GM23248 (cell line): Measurements from ENCODE around the gene GADD45G. TPM values are rescaled to one million over a fixed set of nuclear protein-coding genes. Genes with fewer than 3 reads are reported as not detected.

Experiments used
- DNase-seq: peaks from one replicate; pipeline ENCODE4 v3.0.0-alpha.2; 2015
- H2AFZ ChIP-seq: fragments of 200-600 bp; sonication (generic); 2 replicates; pipeline ENCODE4 v1.6.1; 2016; ENCODE audit warnings: antibody characterized with exemption
- H3F3A ChIP-seq: fragments of 200-600 bp; sonication (generic); 2 replicates; pipeline ENCODE4 v1.6.1; 2016; ENCODE audit warnings: mild to moderate bottlenecking, antibody characterized with exemption, mixed run types; ENCODE audit not compliant: insufficient read depth
- H3K27ac ChIP-seq: fragments of 200-600 bp; sonication (generic); 2 replicates; pipeline ENCODE4 v1.5.1; 2016; ENCODE audit warnings: mild to moderate bottlenecking
- H3K27me3 ChIP-seq: fragments of 200-600 bp; sonication (generic); replicated peaks from 2 replicates; pipeline ENCODE4 v1.6.1; 2016; ENCODE audit warnings: mild to moderate bottlenecking; ENCODE audit not compliant: insufficient read depth
- H3K36me3 ChIP-seq: fragments of 200-600 bp; sonication (generic); 2 replicates; pipeline ENCODE4 v1.6.1; 2016; ENCODE audit warnings: low read depth, mild to moderate bottlenecking
- H3K4me1 ChIP-seq: fragments of 200-600 bp; sonication (generic); 2 replicates; pipeline ENCODE4 v1.6.1; 2016; ENCODE audit warnings: mild to moderate bottlenecking; ENCODE audit not compliant: insufficient read depth
- H3K4me2 ChIP-seq: fragments of 200-600 bp; sonication (generic); one replicate; pipeline ENCODE4 v1.6.1; 2016; ENCODE audit warnings: mild to moderate bottlenecking; ENCODE audit not compliant: unreplicated experiment
- H3K4me3 ChIP-seq: fragments of 200-600 bp; sonication (generic); 2 replicates; pipeline ENCODE4 v1.5.1; 2016; ENCODE audit warnings: mild to moderate bottlenecking
- H3K79me2 ChIP-seq: fragments of 200-600 bp; sonication (generic); 2 replicates; pipeline ENCODE4 v1.6.1; 2016; ENCODE audit warnings: mild to moderate bottlenecking; ENCODE audit not compliant: insufficient read depth
- H3K9ac ChIP-seq: fragments of 200-600 bp; sonication (generic); 2 replicates; pipeline ENCODE4 v1.6.1; 2016; ENCODE audit warnings: mild to moderate bottlenecking
- H3K9me2 ChIP-seq: fragments of 200-600 bp; sonication (generic); 2 replicates; pipeline ENCODE4 v1.6.1; 2016; ENCODE audit warnings: mixed run types, mild to moderate bottlenecking, moderate library complexity; ENCODE audit not compliant: insufficient read depth
- H3K9me3 ChIP-seq: fragments of 200-600 bp; sonication (generic); one replicate; pipeline ENCODE4 v1.6.1; 2017; ENCODE audit warnings: low read depth
- H4K20me1 ChIP-seq: fragments of 200-600 bp; sonication (generic); 2 replicates; pipeline ENCODE4 v1.6.0; 2016; ENCODE audit not compliant: insufficient read depth
- EZH2 ChIP-seq: fragments of 200-600 bp; sonication (generic); IDR thresholded peaks from 2 replicates; pipeline ENCODE4 v1.6.1; 2018; ENCODE audit warnings: antibody characterized with exemption, mild to moderate bottlenecking; ENCODE audit not compliant: insufficient read depth, poor library complexity, severe bottlenecking
- EZH2phosphoT487 ChIP-seq: fragments of 200-600 bp; sonication (generic); IDR thresholded peaks from 2 replicates; pipeline ENCODE4 v1.6.1; 2018; ENCODE audit warnings: antibody characterized with exemption, moderate library complexity, mild to moderate bottlenecking, low read depth; ENCODE audit not compliant: insufficient read depth
- WGBS, 2 experiments: methylation state at CpG; one replicate each; pipeline ENCODE4 v1.1.6; 2015 to 2017; ENCODE audit warnings: low lambda C conversion rate in 2 of 2, low coverage in 1 of 2; ENCODE audit errors: missing lambda C conversion rate in 2 of 2; 5-methylcytosine and 5-hydroxymethylcytosine counted together
- in situ Hi-C: fragments of 300-500 bp; cut with MboI; formaldehyde crosslinking; loops from 2 replicates; pipeline ENCODE4 v1.15.0; 2020
- polyA plus RNA-seq: library from polyadenylated mRNA; unstranded; fragments of >200 nt; fragmentation: Nextera tagmentation; extraction: Ambion mirVana; gene quantifications from 2 replicates; pipeline ENCODE4 v1.2.1, GENCODE V29; 2016
- total RNA-seq: library from RNA; depleted of rRNA; stranded (reverse); fragments of >200 nt; shearing (Covaris generic); gene quantifications from 2 replicates; pipeline ENCODE4 v1.2.3, GENCODE V29; 2014

Gene GADD45G
- total and polyA plus RNA-seq, 2 experiments from 2014 or later, result 0.54 to 1.2 TPM

DNA sequence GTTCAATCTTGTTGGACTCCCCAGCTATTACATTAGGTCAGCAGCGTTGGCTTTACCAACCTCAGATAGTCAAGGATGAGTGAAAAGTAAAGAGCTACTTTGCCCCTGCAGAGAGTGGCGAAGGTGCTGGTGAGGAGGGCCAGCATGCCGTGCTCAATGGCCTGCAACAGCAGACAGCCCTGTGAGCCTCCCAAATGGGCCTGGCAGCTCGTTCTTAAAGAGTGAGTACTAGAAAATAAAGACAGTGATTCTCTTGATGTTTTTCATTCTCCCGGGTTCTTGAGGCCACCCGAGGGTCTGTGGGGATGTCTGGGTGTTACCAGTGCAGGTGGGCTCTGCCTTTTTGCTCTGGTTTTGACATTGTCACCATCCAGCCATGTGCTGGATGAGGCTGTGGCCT is 16.2 kb downstream of the GADD45G start:
- WGBS, 2 experiments, result 49 to 50% methylated on average over 6 of the region's 6 CpGs
- Histone ChIP-seq H3K27me3 (peaks cover 12% of the 10 kb centered on the region; the same call in 1 of the 2 replicates), H3F3A (no peaks in the 10 kb centered on the region), H3K4me2 (no peak overlapping the region), H3K4me3 (no peak overlapping the region), H3K9me2 (no peaks in the 10 kb centered on the region), H3K4me1 (no peaks in the 10 kb centered on the region), H2AFZ (no peak overlapping the region), H3K9me3 (no peaks in the 10 kb centered on the region), H3K36me3 (no peaks in the 10 kb centered on the region), H3K79me2 (no peaks in the 10 kb centered on the region), H3K9ac (no peak overlapping the region), H3K27ac (no peak overlapping the region), H4K20me1 (no peaks in the 10 kb centered on the region)
- in situ Hi-C loops, result no loop called here
- DNase-seq, result no peak
- TF ChIP-seq EZH2phosphoT487, result no peak
- TF ChIP-seq EZH2, result no peak

GRCh38 chr9:89621676-89622075 is 16.9 kb downstream of the GADD45G start:
- Histone ChIP-seq H3K27me3 (peaks cover 16% of the 10 kb centered on the region; the same call in 1 of the 2 replicates), H3K9me3 (no peaks in the 10 kb centered on the region), H3K79me2 (no peaks in the 10 kb centered on the region), H3K4me3 (no peak overlapping the region), H3K9ac (no peak overlapping the region), H4K20me1 (no peaks in the 10 kb centered on the region), H3K9me2 (no peaks in the 10 kb centered on the region), H3F3A (no peaks in the 10 kb centered on the region), H3K4me1 (no peaks in the 10 kb centered on the region), H2AFZ (no peak overlapping the region), H3K27ac (no peak overlapping the region), H3K4me2 (no peak overlapping the region), H3K36me3 (no peaks in the 10 kb centered on the region)
- no peak for DNase-seq
- WGBS, 2 experiments, result 16 to 20% methylated on average over 4 of the region's 4 CpGs
- TF ChIP-seq EZH2phosphoT487, result no peak
- no peak for TF ChIP-seq EZH2
- in situ Hi-C loops, result no loop called here

DNA sequence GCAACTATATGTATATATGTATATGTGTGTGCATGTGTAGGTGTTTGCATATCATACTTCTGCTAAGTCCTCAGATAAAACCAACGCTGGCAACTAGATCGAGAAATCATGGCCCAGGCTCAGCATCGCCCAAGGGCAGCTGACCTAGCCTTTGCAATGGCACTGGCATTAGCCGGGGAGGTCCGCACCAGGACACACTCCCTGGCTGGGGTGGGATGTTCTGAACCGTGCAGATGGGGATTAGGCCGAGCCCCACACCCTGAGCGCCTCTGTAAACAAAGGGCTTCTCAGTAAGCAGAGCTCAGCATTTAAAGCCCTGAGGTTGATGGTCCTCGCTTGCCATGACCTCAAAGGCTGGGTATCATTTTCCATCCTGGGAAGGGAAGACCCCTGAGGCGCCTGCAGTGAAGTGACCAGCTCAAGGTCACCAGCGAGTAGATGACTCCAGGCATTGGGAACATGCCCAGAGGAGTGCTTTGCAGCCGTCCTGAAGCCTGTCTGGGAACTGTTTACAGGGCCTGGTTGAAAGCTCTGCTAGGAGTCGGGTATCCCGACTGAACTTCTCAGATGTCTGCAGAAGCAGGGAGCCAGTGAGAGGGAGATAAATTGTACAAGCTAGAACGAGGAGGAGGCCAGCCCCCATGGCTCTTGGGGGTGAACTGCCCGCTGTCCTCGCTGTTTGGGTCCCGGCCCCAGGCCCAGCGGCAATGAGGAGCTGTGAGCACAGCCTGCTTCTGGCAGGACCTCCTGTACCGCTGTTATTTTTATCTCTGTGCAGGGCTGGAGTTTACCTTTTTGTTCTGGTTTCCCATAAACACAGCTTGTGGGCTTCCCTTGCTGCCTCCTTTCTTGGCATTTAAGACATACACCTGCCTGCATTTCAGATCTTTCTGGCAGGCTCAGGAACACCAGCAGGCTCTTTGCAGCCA is 18.4 kb downstream of the GADD45G start:
- no peak overlapping the region for H3K4me3 ChIP-seq
- peaks cover 16% of the 10 kb centered on the region; the same call in 1 of the 2 replicates for H3K27me3 ChIP-seq
- no peaks in the 10 kb centered on the region for H3F3A ChIP-seq
- H3K4me2 ChIP-seq, result no peak overlapping the region
- H3K27ac ChIP-seq, result no peak overlapping the region
- H3K9ac ChIP-seq, result no peak overlapping the region
- no peaks in the 10 kb centered on the region for H3K9me3 ChIP-seq
- H3K36me3 ChIP-seq, result no peaks in the 10 kb centered on the region
- DNase-seq, result no peak
- no peaks in the 10 kb centered on the region for H3K4me1 ChIP-seq
- H3K9me2 ChIP-seq, result no peaks in the 10 kb centered on the region
- in situ Hi-C loops, result no loop called here
- no peaks in the 10 kb centered on the region for H3K79me2 ChIP-seq
- H4K20me1 ChIP-seq, result no peaks in the 10 kb centered on the region
- WGBS, 2 experiments, result 68% methylated on average over 20 of the region's 20 CpGs
- no peak for TF ChIP-seq EZH2
- TF ChIP-seq EZH2phosphoT487, result no peak
- H2AFZ ChIP-seq, result no peak overlapping the region

DNA sequence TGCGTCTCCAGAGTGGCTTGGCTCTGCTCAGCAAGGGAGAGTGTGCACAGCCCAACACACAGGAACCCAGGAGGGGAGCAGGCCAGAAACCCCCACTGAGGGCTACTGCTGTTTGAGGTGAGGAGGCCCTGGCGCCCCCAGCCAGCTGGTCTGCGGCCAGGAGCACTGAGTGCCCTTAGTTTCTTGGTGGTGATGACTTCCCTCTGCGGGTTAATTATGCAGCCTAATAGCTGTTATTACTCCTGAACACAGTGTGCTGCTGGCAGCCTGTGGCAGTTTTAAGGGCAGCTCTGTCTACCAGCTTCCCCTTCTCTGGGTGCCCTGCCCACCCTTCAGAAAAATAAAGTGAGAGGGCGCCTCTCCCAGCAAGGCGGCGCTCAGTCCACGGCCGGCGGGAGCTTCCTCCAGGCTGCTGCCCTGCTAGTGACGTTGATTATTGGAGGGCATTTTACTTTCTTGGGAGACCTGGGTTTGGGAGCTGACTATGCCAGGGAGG is 19.2 kb downstream of the GADD45G start:
- Histone ChIP-seq H3K9me3 (no peaks in the 10 kb centered on the region), H3K27ac (no peak overlapping the region), H3K9me2 (no peaks in the 10 kb centered on the region), H3K4me1 (no peaks in the 10 kb centered on the region), H2AFZ (no peak overlapping the region), H4K20me1 (no peaks in the 10 kb centered on the region), H3K9ac (no peak overlapping the region), H3F3A (no peaks in the 10 kb centered on the region), H3K79me2 (no peaks in the 10 kb centered on the region), H3K4me3 (no peak overlapping the region), H3K36me3 (no peaks in the 10 kb centered on the region), H3K27me3 (peaks cover 16% of the 10 kb centered on the region; the same call in 1 of the 2 replicates), H3K4me2 (no peak overlapping the region)
- in situ Hi-C loops, result no loop called here
- no peak for DNase-seq
- 70 to 75% methylated on average over 11 of the region's 11 CpGs for WGBS, 2 experiments
- TF ChIP-seq EZH2phosphoT487 (no peak), EZH2 (no peak)
